GM21723 (cell line): Measurements from ENCODE around the gene NTM.
A peak's percentile ranks its signal among the peaks of the same experiment; 100 is the strongest.

Source experiments
- ATAC-seq: cut with Tn5 transposase; IDR thresholded peaks from one replicate; pipeline ENCODE4 v1.9.1; 2021; ENCODE audit warnings: mild to moderate bottlenecking, moderate library complexity; ENCODE audit not compliant: unreplicated experiment

Gene NTM

DNA sequence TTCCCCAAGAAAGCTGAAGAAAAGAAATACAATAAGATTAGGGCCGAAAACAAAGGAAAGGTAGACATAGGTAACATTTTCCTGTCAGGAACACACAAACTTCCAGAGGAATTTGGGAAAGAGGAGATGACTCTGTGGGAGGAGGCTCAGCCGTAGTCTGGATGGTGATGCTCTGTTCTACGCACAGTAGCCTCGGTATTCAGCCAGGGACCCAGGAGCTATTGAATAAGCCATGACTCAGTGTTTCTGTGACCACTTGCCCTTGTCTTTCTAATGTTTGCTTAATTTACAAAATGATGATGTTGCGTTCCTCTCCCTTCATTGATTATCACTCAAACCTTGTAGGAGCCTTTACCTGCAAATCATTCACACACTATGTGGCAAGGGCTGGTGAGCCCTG lies 745.0 kb downstream of the NTM start:
- no peak for ATAC-seq

DNA sequence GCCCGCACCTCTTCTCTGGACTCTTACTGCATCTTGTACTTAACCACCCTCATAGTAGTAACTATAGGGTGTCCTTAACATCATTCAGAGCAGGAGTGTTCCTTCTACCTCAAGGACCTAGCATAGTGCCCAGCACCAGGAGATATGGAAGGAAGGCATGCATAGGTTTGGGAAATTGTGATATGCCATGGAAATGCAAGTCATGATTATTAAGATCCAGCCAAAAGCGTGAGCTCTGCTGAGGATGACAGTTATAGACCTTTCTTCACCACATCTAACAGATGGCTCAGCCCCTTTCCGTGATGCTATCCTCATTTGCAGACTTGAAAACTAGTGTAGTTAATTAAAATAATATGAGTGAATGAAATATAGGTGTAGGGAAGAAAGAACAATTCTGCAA lies 746.1 kb downstream of the NTM start:
- ATAC-seq: no peak

DNA sequence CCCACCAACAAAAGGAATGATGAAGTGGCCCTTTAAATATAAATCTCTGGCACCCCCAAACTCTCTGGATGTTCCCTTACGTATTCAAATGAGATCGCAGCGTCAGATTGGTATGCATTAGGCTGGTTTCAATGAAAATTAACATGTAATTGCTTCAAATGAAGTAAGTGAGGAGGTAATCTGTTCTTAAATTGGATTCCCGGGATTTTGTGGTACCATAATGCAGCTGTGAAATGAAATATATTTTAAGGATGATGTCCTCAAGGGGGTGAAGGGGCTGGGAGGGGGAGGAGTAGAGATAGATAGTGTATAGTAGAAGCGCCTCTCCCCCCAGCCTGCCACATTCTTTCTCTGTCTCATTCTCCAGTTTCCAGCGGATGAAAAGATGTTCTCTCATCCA lies 748.2 kb downstream of the NTM start:
- ATAC-seq: no peak

DNA sequence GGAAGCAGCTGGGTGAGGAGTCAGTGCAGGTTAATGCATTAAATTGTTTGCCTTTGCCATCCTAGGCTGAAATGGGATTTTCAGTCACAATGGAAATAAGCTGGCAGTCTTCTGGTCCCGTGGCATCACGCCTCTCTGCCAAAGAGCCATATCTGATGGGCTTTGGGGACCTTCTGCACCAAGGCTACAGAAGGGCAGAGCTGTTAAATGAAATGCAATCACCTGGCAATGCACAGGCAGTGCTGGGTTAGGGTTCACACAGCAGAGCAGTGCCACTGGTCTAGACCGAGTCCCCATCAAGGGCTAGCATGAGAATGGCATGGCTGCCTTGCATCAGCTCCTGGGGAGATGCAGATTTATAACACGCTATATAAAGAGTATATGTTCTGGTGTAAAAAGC lies 749.2 kb downstream of the NTM start:
- ATAC-seq: no peak

DNA sequence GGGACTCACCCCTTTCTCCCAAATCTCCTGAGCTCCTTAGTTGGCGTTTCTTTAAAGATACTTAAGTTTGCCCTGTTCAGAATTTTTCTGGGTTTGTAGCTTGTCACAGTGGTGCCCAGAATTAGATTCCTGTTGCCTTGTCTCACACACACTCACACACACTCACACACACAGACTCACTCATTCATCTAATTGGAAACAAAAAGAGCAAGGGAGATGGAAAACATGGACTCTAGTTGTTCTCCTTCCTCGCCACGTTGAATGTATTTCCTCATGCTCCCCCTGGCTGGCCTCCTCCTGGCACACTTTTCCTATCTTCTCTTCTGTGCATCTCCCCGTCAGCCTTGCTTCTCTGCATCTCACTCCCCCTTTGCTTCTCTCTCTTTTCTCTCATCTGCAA lies 752.3 kb downstream of the NTM start:
- no peak for ATAC-seq

DNA sequence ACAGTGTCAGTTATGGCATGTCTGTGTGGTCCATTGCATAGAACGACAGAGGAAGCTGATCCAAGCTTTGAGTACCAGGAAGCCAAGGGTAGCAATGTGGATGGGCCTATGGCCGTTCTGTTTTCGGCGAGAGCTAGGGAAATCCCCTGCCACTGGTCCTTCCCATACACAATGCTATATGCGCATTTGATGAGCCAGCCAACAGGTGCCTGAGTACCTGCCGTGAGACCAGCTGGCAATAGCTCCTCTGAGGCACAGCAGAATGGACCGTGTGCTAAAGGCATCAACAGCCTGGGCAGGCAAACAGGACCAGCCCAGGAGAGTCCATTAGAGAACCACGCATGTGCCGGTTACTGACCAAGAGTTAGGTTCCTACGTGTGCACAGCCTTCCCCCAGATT lies 753.0 kb downstream of the NTM start:
- no peak for ATAC-seq

DNA sequence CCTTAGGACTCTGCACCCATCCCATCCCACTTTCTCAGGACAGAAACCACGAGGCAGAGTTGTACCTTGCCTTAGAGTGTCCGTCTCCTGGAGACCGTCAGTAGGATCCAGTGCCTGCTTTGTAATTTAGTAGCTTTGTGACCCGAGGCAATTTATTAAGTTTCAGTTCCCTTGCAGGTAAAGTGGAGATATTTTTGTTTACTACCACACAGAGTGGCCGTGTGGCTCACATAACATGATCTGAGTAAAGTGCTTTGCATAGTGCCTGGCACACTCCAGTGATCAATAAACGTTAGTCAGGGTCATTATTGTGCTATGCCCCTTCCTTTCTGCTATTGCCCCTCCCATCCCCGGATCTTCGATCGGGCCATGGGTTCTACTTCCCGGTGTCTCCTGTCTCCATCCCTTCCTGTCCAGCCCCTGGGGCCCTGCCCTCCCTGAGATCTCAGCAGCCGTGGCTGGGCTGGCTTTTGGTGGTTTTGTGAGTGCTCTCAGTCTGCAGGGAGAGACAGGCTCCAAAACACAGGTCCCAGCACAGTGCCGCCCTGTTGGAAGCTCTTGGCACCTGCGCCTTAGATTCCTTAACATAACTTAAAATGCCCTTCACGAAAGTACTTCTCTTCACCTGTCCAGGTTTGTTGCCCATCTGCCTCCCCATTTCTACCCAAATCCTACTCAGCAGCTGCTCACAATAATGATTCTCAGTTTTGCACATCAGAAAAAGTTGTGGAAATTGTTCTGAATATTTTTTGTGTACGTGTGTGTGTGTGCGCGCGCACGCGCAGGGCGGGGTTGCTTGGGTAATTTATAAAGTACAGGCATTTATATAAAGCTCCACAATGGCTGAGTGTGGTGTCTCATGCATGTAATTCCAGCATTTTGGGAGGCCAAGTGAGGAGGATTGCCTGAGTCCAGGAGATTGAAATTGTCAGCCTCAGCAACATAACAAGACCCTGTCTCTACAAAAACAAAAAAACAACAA lies 753.7 kb downstream of the NTM start:
- ATAC-seq: peak; percentile 46

DNA sequence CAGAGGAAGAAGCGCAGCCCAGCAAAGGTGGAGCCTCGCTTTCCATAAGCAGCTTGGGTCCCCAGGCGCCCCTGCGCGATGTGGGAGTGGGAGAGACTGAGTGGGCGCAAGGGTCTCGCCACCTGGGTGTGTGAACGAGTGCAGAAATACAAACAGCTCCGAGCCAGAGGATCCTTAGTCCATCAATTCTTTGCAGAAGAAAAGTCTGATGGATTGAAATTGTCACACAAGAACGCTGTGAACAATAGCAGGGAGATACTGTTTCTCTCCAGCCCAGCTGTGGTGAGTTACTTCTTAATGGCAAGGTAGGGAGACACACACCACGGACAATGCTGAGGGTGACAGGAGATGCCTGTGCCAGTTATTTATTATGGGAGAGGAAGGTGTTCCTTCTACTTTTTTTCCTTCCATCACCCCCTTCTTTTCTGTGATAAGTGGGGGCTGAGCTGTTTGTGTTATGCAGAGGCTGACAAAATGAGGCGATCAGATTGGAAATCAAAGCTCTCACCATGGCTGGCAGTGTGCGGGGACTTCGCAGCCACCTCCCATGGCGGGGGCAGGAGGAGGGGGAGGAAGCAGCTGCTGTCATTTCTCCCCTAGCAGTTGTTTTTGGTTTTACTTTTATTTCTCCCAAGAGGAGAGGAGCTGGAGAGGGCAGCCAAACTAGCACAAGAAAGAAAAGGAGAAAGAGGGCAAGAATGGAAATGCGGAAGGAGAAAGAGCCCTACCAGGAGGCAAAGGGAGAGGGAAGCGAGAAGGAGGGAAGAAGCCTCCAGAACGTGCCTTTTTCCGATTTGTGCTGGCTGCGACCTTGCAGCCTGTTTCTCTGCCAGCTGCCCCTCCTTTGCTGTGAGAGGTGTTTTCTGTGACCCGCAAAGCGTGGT lies 755.8 kb downstream of the NTM start:
- ATAC-seq: peak; percentile 55

DNA sequence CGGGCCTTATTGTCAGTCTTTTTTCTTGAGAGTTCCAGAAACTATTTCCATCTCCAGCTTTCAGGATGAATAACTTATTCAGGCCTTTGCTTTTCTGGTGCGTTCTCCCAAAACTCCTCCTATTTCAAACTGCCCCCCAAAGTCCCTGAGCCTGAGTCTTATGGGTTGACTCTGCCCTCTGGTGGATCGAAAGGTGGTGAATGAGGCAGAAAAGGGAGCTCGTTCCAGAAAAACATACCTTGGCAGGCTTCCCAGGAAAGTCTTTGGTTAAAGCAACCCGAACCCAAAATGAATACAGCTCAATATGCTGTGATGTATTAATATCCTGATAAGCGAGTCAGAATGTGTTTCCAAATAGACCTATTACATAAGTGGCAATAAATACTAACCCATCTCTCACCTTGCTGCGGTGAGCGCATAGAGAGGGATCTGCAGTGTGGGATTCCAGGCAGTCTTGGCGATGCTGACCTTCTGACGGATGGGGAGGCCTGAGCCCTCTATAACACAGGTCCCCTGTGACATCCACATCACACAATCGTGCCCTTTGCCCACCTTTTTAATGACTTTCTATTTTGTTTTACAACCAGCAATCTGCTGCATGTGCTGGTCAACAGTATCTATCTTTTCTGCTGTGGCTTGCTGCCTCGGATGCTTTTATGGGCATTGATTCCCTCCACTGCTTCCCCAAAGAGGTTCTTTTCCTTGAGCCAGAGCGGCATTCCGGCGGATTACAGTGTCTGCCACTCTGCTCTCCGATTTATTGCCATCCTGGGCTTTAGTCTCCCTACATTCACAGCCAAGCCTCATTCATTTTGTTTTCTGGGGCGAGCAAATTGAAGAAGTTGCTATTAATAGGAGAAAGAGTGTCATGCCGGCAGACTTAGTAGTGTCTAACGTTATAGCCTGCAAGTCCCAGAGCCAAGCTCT lies 756.8 kb downstream of the NTM start:
- no peak for ATAC-seq

DNA sequence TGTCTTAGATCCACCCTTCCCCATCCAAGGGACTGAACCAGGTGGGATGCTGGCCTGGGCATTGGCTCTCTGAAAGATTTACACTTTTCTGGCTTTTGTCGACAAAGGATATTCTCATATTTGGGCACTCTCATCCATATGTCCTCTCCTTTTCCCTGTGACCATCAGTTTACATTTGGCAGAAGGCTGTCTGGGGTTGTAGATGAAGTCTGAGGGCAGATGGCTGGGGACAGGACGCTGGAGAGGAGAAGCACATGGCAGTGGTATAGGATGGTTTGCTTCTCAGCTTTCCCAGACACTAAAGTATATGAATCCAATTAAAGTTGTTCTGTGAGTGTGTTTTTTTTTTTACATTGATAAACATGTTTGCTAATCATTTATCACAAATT lies 757.5 kb downstream of the NTM start:
- ATAC-seq: no peak

DNA sequence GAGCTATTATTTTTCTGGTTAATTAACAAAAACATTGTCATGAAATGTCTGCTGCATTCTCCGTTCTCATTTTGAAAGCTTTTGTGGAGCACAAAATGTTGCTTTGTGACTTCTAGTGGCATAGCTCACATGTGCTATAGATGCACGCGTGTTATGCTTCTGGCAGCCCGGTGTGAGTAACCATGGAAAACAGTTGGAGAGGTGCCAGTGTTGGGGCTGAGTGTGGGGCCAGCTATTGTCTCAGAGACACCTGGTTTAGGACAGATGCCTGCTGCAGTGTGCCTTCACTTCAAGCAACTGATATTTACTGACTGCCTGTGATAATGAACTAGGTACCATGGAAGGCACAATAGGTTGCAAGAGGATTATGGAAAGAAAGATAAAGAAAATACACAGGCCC lies 760.6 kb downstream of the NTM start:
- ATAC-seq: no peak

DNA sequence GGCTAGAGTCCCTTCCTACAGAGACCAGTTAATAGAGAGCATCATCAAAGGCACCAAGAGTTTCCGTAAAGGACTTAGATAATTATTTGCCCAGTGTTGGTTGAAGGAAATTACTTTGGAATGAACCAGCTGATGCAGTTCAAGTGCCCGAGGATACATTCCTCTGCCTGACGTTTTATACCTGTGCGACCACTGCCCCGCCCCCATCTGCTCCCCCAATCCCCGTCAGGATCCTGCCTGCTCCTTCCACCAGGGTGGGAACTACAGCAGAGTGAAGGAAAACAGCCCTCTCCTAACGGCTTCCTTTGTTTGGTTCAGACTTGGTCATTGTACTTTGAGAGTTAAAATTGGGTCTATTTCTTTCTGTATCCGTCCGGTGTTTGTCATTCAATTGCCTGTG lies 761.5 kb downstream of the NTM start:
- no peak for ATAC-seq

DNA sequence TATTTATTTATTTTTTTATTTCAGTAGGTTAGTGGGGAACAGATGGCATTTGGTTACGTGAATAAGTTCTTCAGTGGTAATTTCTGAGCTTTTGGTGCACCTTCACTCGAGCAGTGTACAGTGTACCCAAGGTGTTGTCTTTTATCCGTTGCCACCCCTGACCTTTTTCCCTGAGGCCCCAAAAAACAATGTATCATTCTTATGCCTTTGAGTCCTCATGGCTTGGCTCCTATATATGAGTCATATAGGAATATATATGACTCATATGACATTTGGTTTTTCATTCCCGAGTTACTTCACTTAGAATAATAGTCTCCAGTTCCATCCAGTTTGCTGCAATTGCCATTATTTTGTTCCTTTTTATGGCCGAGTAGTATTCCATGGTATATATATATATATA lies 763.9 kb downstream of the NTM start:
- no peak for ATAC-seq

DNA sequence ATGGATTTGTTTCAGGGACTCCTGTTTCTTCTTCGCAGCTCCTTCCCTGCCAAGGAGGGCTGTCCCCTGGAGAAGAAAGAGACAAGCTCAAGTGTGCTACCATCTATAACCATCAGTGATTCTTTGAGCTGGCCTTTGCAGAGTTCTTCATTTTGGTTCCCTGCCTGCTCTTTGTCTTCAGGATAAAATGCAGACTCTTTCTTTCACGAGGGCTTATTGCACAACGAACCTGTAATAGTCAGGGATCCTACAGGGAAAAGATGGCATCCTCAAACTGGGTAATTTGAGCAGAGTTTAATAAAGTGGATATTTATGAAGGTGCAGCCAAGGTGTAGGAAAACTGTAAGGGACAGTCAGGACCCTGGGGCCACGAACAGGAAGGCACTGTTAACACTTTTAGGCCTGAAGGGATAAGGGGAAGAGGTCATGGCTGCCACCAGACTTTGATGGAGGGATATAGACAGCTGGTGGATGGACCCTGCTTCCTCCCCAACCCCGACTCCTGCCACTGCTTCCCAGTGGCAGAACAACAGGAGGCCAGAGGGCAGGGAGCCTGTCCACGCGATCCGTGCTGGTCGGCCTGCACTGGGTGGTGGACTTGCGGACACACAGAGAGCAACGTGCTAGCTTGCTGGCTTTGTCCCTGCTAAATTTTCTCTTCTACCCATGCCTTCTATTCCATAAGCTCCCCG lies 767.0 kb downstream of the NTM start:
- ATAC-seq: no peak

DNA sequence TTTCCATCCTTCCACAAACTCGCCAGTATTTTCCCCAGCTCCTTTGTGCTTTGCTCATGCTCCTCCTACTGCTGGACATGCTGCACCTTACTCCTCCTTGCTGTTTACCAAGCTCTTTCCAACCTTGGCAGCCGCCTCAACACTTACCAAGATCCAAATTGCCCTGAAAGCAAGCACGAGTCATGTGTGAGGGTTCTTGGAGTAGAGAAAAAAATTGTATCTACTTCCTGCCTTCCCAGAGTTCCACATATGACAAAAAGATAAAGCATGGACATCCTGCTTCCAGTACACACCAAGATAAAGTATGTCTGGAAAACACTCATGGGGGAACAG lies 767.5 kb downstream of the NTM start:
- ATAC-seq: no peak

DNA sequence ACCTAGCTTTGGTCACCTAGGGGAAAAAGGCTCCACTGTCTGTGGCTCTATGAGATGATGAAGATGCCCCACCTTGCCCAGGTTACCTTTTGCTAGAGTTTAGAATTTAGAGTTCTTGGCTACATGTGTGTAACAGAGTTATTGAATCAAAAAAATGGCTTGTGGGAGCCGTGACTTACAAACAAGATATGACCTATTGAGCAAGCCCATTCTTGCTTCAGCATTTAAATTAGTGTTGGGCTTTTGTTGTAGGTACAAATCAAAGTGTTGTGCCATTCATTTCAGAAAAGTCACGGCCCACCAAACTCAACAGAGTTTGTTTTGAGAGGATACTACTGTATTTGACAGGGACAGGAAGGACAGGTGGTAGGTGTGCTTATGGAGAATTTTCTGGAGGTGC lies 768.8 kb downstream of the NTM start:
- no peak for ATAC-seq

DNA sequence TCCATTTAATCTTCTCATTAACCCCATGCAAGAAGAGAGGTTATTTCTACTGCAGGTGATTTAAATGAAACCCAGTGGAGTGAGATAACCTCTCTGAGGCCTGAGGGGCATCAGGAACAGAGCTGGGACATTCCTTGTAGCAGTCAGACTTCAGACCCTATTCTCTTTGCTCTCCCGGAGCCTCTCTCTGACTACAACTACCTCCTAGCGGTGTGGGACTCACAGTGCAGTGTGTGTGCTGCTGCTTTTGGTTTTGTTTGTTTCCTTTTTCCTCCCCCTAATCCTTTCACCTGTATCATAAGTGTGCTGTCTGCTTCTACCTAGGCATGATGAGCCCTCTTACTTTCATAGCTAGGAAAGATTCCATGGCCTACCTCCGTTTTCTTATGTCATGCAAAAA lies 769.6 kb downstream of the NTM start:
- no peak for ATAC-seq

DNA sequence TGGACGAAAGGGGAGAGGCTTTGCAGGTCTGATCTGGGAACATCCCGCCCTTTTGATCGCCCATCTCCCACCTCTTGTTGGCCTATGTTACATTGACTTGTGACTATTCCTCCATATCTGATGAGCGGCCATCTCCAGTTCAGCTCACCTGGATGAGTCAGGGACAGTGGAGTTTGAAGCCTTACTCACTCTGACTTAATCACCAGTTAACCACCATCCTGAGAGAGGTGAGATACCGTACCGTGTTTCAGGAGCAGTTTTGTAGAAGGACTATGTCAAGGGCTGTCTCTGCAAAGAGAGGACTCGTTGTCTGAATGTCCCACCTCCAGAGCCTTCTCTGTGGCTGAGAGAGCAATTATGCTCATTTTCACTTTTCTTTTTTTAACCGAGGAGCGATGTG lies 771.7 kb downstream of the NTM start:
- no peak for ATAC-seq

DNA sequence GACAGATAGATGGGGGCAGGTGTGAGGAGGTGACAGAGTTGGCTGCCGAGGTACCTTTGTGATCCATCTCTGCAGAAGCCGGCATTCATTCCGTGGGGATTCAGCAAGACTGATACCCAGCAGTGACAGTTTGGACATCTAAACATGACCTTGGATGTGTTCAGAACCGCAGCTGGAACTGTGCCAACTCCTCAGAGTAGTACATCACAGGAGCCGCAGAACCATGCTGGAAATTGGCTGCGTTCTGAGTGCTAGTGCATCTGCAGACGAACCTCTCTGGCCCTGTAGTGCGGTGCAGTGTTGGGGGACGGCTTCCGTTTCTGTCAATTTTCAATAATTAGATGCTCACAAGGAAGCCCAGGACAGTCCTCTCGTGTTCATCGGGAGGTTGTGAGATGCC lies 772.1 kb downstream of the NTM start:
- no peak for ATAC-seq

DNA sequence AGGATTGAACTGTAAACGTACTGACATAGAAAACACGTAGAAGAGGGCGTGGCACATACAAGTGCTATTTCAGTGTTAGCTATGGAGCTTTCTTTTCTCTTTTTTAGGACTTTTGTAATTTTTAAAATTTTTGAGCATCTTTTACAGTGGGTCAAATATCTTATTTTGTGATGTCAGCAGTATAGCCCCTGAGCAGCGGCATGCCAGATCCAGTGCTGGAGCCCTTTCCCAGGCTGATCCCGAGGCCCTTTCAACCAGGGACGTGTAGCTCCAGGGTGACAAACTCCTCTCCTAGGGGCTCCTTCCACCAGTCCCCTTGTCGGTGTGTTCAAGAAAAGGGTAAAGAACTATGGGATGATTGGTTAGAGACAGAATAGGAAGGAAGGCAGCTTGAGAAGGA lies 777.0 kb downstream of the NTM start:
- ATAC-seq: no peak
